Measurements from ENCODE around the gene METTL25B.
A peak's percentile ranks its signal among the peaks of the same experiment; 100 is the strongest.

METTL25B gene

DNA sequence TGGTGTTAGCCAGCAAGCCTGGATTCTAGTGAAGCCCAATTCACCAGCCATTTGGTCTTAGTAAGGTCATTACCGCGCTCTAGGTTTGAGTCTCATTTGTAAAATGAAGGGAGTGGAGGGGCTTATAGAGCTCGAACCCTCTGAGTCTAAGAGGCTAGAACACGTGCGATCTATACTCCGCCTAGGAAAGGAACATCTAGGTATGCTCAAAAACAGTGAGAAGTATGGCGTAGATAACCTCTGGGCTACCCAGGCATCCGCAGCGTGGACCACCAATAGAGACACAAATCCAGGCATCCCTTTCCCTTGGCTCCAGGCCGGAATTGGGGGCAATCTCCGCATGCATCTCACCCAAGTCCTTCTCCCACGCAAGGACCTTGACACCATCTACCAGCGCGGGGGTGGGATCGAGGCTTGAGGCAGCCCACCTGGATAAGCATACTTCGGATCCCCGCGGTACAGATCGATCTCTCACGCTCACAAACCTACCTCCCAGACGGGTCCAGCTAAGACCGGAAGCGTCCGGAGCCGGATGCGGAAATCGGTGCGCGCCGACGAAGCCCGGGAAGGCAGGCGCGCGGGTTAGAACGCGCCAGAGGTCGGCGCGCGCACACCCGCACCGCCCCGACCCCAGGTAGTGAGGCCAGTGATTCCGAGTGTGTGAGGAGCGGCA, at the start of gene METTL25B:
Gene METTL25B, plus strand, starts transcription at position 544 of the 673 bp plus-strand sequence. CDS start 636 bp downstream, outside the sequence.
- peak; percentile 87 for DNase-seq
- in situ Hi-C loops (cut with HindIII; ENCODE audit: low pct_ligation_motif_present, low pct_unique_long_range_greater_than_20kb, low sequenced_read_pairs) = no loop called here

DNA sequence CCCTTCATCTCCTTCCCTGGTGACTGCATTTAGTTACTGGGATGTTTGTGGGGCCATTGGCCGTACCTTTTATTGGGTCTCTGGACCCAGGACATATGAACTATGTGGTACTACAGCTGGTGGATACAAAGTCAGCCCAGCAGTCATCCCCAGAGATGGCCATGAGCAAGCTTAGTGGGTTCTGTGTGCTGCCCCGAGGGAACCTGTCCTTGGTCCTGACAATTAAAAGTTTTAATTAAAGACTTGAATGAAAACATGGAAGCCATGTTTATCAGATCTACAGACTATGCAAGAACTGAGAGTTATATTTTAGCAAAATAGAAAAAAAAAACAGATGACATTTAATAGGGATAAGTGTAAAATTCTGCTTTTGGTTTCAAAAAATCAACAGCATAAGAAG, 48.2 kb upstream of the METTL25B start:
- in situ Hi-C loops (cut with HindIII; ENCODE audit: low pct_ligation_motif_present, low pct_unique_long_range_greater_than_20kb, low sequenced_read_pairs) = no loop called here
- no peak for DNase-seq

DNA sequence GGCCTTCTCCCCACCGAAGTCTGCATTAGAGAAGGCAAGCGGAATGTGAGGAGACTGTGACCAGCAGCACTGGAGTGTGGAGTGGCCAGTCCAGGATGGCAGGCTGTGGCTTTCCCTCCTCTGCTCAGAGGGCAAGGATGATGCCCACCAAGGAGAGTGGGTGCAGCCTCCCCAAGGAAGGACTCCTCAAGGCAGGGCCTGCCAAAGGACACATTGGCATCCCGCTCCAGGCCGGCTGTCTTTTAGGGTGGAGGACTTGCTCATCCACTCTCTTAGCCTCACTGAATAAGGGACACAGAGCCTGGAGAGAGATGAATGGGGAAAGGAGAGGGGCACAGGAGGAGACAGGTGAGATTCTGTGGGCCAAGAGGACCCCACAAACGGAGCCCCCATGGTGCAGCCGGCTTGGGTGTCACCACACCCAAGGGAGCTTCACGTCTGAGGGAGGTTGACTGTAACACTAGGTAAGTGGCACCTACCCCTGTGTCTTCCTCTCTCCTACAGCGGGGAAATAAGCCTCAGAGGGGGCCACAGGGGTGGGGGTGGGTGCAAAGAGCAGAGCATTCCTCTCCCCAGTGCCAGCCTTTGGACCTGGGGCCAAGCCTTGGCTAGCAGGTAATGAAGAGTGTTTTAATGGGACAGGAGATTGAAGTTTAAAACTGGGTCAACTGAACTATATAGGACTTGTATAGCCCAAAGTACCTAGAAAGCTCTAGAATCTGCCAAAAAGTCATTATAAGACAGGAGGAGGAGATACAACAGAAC, 46.9 kb upstream of the METTL25B start:
- no peak for DNase-seq
- in situ Hi-C loops (cut with HindIII; ENCODE audit: low pct_ligation_motif_present, low pct_unique_long_range_greater_than_20kb, low sequenced_read_pairs) = no loop called here

DNA sequence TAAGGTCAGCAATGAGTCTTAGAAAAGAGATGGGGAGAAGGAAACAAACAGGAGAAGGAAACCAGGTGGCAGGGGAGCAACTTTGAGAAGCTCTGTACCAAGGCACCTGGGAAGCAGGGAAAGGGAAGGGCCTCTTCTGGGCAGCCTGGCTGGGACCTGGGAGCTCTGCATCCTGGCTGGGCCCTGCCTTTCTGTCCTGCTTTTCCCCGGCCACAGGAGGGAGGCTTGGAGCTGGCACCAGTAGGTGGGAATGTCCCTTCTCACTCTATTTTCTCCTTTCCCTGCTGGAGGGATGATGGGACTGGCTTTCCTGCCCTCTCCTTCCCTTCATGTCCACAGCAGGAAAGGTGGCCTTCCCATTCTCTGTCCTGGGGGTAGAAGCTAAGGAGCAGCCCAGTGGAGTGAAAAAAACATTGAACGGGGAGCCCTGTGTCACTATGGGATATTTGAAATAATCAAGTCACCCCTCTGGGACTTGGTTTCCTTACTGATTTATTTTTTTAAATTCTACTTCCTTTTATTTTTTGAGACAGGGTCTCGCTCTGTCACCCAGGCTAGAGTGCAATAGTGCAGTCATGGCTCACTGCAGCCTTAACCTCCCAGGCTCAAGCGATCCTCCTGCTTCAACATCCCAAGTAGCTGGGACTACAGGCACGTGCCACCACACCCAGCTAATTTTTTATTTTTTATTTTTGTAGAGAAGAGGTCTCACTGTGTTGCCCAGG, 45.9 kb upstream of the METTL25B start:
- no peak for DNase-seq
- in situ Hi-C loops (cut with HindIII; ENCODE audit: low pct_ligation_motif_present, low pct_unique_long_range_greater_than_20kb, low sequenced_read_pairs) = no loop called here

DNA sequence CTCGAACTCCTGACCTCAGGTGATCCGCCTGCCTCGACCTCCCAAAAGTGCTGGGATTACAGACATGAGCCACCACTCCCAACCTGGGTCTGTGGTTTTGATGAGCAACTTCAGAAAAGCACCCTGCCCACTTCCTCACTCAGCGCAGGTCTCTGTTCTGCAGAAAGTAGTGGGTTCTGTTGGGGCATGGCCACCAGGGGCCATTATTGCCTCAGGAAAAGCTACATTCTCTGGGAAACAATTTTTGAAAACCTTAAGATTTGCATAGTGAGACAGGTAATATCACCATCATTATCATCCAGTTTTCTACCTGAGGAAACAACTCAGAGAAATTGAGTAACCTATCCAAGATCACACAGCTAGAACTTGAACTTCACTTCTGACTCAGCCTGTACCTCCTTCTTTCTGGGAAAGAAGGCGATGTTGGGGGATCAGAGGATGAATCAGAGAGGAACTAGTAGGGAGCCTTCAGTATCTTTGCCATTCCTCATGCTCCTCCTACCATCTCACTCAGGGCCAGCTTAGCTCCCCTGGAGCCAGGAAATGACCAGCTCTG, 44.0 kb upstream of the METTL25B start:
- in situ Hi-C loops (cut with HindIII; ENCODE audit: low pct_ligation_motif_present, low pct_unique_long_range_greater_than_20kb, low sequenced_read_pairs) = no loop called here
- DNase-seq = peak; percentile 30

DNA sequence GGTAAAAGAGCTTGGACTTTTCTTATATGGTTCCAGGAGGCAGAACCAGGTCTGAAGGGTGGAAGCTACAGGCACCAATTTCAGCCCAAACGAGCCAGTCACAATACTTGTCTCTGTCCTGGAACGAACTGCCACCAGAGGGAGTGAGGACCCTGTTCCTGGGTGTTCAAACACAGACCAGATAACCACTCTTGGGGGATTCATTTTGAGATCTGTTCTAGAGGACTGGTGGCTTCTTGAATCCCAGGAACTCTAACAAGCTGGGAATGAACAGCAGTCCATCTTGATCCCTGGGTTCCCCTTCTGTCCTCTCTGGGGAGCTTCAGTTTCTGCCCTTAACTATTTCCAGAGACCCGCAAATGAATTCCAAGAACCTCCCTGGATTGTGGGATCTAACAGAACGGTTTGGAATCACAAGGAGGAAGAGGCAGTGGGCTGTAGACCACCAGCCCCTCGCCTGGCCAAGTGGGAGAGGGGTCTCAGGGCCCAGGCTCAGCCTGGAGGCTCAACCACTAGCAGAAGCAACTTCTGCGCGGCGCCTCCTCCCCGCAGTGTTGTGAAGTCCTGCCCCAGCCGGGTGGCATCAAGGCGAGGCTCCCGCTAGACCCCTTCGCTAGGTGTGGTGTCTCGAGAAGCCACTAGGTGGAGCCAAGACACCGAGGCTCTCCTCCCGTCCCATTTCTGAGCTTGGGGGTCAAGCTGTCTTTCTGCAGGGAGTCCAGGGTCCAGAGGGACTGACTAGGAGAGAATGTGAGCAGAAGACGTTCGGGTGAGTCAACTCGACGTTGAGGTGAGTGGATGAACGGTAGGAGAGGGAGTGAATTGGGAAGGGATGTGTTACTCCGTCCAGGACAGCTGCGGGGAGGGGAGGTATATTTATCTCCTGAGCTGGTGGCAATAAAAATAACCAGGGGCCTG, 39.0 kb upstream of the METTL25B start:
- DNase-seq = peak; percentile 91
- in situ Hi-C loops (cut with HindIII; ENCODE audit: low pct_ligation_motif_present, low pct_unique_long_range_greater_than_20kb, low sequenced_read_pairs) = no loop called here

DNA sequence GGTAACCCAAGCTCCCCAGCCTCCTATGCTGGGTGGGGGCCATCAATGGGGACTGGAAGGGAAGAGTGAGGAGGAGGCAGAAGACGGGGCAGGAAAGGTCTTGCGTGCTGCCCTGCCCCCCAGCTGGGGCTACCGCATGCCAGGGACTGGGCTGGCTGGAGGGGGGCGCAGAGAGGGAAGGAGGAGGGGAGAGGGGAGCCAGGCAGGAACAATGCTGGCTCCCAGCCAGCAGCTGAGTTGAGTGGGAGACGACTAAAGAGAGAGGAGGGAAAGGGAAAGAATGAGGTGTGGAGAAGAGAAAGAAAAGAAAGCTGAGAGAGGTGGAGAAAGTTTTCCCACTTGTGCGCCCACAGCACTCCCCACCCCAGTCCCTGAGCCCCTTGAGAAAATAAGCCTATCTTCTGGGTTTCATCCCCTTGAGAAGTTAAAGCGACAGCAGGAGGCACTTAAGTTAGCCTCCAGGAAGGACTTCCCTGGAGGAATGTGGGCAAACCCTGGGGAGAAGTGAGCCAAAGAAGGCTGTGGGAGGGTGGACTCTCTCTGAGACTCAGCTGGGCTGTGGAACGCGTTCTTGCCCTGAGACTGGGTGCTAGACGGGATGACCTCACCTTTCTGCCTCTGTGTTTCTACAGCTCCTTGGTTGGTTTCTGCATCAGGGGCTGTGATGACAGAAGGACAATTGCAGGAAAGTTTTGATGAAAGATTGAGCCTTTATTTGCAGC, 38.2 kb upstream of the METTL25B start:
- in situ Hi-C loops (cut with HindIII; ENCODE audit: low pct_ligation_motif_present, low pct_unique_long_range_greater_than_20kb, low sequenced_read_pairs) = no loop called here
- no peak for DNase-seq

DNA sequence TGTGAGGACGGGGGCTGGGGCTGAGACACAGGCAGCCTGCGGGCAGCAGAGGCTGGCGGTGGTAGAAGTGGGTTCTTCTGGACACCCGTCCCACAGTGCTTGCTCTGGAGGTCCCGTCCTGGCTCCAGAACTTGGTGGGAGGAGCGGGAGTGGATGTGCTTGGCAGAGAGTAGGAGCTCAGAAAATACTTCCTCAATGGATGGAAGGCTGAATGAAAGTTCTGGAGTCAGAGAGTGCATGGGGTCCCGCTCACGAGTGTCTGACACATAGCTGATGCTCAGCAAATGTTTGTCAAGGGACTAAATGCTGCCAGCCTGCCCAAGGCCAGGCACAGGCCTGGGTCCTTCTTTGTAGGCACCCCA, 37.6 kb upstream of the METTL25B start:
- no peak for DNase-seq
- in situ Hi-C loops (cut with HindIII; ENCODE audit: low pct_ligation_motif_present, low pct_unique_long_range_greater_than_20kb, low sequenced_read_pairs) = no loop called here

DNA sequence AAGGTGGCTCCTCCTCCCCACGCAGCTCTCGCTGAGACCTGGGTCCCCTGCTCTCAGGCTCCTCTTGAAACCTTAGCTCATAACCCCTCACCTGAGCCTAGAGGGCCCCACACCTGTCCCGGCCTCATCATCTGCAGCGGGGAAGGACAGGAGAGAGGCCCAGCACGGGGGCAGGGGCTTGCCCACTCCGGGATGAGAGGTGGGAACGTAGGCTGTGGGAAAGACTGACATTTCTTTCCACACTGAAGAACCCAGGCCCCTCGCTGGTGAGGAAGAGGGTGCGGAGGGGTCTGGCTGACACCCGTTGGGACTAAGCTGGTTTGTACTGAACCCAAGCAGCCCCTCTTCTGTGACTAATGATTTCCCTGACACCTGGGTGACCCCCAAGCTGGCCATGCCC, 37.1 kb upstream of the METTL25B start:
- no peak for DNase-seq
- in situ Hi-C loops (cut with HindIII; ENCODE audit: low pct_ligation_motif_present, low pct_unique_long_range_greater_than_20kb, low sequenced_read_pairs) = no loop called here

DNA sequence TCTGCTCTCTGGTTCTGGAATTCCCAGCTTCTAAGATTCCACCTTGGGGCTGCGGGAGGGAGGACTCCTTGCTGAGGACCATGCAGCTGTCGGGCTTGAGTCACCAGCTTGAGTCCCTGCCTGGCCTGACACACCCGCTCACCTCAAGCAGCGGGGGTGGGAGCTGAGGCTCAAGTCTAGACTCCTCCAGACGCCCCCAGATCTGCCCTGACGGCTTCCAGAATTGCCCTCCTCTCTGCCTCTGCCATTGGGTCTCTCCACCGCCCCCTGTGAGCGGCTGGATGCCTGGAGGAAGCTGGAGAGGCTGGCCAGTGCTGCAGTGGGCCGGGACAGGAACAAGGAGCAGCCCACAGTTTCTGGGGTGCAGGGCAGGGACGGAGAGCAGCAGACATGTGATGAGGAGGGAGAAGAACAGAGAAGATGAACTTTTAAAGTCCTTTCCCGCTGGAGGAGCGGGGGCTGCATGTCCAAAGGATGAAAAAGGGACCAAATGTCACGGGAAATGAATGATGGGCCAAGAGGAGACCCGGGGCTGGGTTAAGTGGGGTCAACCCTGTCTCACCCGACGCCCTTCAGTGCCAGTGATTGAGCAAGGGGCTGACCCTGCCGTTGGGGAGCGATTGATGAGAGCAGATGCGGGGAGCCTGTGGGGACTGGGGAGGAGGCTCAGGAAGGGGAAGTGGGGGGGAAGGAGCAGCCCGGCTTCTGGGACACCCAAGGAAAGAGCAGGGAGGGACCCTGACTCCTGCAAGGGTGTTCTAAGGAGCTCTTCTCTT, 36.4 kb upstream of the METTL25B start:
- peak; percentile 37 for DNase-seq
- in situ Hi-C loops (cut with HindIII; ENCODE audit: low pct_ligation_motif_present, low pct_unique_long_range_greater_than_20kb, low sequenced_read_pairs) = no loop called here

DNA sequence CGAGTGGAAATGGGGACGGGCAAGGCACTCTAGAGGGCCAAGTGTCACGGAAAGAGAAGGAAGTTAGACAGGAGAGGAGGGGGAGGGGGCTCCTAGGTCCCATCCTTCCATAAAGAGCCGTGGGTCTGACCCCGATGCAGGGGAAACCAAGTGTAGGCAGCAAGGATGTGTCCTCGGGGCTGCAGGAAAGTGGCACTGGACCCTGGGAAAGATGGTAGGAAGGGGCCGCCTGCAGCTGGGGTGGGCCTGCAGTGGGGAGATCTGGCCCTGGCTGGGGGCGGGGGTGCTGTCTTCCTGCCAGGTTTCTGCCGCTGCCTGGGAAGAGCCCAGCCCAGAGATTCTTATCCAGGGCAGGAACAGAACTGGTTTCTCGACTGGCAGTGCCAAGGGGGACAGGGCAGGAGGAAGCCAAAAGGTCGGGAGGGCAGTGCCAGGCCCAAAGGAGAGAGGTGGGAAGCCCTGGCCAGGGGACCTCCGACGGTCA, 35.8 kb upstream of the METTL25B start:
- no peak for DNase-seq
- in situ Hi-C loops (cut with HindIII; ENCODE audit: low pct_ligation_motif_present, low pct_unique_long_range_greater_than_20kb, low sequenced_read_pairs) = no loop called here

DNA sequence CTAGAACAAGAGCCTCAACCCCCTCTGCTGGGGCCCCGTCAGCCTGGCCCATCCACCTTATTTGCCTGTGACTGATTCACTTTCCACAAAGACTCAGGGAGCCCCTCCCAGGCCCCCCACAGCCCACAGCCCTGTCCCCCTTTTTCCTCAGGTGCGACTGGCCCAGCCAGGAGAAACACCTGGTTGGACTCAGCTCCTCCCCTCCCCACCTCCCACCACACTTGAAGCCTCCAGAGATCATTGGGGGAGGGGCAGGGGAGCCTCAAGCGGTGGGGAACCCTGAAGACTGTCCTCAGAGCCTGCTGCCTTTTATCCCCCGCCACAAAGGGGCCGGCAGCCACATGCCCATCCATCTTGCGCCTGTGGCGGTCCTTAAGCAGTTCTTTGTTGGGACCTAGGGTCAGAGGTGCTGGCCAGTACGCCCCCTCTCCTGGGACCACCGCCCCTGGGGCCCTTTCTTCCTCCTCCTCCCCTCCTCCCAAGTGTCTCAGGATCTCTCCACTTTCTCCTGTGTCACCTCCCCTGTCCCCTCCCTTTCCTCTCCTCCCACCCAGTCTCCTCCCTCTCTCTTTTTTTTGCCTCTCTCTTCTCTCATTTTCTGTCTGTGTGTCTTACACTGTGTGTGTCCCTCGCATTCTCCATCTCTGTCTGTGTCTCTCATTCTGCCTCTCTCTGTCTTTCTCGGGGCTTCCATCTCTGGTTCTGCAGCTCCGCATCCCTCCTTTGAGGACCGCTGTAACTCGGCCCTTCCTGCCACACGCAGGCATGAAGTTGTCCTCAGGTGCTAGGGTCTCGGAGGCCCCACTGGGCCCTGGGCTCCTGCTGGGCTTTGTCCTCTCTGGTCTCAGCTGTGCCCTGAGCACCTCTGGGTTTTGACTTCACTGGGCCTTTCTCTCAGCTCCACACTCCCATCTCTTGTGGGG, 35.1 kb upstream of the METTL25B start:
- DNase-seq = no peak
- in situ Hi-C loops (cut with HindIII; ENCODE audit: low pct_ligation_motif_present, low pct_unique_long_range_greater_than_20kb, low sequenced_read_pairs) = no loop called here

DNA sequence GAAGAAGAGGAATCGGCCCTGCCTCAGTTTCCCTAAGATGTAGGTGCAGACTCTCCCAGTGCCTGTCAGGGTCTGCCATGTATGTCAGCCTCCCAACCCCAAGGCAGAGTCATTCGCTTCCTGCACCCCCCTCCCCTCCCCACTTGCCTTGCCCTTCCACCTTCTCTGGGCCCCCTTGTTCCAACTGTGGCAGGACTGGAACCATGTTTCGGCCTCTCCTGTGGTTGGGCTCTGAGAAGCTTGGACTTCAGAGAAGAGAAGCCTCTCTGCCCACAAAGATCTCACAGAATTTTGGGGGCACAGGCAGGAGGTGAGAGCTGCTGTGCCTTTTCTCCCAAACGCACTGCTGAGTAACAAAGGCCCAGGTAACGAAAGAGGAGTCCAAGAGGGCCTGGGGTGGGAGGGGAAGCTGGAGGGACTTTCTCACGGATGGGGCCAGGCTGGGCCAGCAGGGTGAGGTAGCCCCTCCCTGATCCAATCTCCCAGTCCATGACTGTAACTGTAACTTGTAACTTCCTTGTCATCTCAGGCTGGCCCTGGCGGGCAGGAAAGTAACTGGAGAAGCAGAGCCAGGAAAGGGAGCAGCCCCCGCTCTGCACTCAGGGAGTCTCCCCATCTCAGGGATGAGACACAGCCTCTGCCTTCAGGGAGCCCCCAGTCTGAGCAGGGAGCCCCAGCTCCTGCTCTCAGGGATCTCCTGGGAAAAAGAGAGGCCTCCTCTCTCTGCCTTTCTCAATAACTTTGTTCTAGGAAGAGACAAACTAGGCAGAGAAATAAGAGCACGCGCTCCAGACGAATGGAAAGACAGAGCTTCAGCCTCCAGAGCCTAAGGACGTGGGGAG, 34.2 kb upstream of the METTL25B start:
- in situ Hi-C loops (cut with HindIII; ENCODE audit: low pct_ligation_motif_present, low pct_unique_long_range_greater_than_20kb, low sequenced_read_pairs) = no loop called here
- no peak for DNase-seq

DNA sequence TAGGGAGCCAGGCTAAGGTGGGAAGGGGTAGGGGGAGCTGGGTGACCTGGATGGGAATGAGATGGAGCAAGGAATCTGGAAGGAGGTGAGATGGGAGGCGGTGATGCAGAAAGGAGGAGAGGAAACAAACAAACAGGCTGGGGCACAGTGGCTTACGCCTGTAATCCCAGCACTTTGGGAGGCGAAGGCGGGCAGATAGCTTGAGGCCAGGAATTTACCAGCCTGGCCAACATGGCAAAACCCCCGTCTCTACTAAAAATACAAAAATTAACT, 33.6 kb upstream of the METTL25B start:
- in situ Hi-C loops (cut with HindIII; ENCODE audit: low pct_ligation_motif_present, low pct_unique_long_range_greater_than_20kb, low sequenced_read_pairs) = no loop called here

DNA sequence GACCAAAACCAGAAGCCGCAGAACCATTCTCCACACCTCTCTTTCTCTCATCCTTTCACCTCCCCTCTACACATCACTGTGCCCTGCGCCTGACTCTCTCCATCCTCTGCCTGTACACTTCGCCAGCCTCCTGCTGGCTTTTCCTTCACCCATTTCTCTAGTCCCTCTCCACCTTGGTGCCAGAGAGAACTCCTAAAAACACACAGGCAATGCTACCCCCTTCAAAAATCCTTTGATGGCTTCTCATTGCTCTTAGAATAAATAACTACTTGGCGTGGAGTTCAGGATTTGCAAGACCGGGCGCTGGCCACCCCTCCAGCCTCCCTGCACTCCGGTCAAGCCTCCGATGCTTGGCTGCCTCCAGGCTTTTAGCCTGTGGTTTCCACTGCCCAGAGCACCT, 31.5 kb upstream of the METTL25B start:
- no peak for DNase-seq
- in situ Hi-C loops (cut with HindIII; ENCODE audit: low pct_ligation_motif_present, low pct_unique_long_range_greater_than_20kb, low sequenced_read_pairs) = no loop called here

More for the DNA sequence above, 33.6 kb upstream of the METTL25B start:
- DNase-seq = no peak

Measured in ACHN (cell line).